ENCODE data around the gene LRCH1. TPM values are rescaled to one million over a fixed set of nuclear protein-coding genes. Genes with fewer than 3 reads are reported as not detected.

Gene LRCH1
- total RNA-seq, 1 experiment from 2014 or later = 11.8 TPM

DNA sequence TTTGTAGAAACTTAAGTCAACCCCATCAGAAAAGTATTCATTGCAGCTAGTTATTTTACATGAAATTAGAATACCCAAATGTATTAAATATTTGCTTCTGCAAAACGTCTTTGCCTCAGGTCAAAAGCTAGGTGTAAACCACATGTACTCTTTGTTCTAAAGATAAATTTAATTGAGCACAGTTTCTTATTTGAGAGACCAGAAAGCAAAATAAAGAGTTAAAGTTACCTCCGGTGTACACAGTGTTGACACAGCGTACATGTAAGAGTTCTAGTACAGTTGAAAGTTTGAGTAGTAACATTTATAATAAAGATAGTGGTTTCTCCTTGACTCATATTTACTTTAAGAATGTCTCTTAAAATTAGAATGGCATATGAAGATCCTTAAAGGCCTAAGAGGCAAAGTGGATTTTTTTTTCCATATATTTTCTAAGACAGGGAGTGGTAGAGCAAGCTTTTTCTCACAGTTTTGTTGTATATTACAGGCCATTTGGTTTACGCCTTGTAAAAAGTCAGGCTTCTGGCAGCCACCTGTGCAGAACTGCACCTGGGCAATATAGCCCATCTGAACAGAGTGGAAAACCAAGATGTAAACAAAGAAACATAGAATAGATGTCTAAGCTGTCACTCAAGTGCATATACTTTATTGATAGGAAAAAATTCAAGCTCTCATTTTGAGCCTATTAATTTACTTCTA, 2.9 kb downstream of the LRCH1 start:
- TF ChIP-seq SMAD3 (CRISPR knock-in tag; IDR thresholded peaks at IDR 0.05; ENCODE audit: borderline replicate concordance) (no peak), CREM (CRISPR knock-in tag; IDR thresholded peaks at IDR 0.05) (no peak), SOX15 (CRISPR knock-in tag; IDR thresholded peaks at IDR 0.05) (no peak), NR3C1 (CRISPR knock-in tag; conservative IDR thresholded peaks at IDR 0.05; ENCODE audit: low read depth) (no peak), ZNF263 (CRISPR knock-in tag; IDR thresholded peaks at IDR 0.05; ENCODE audit: low read depth) (no peak), ZNF396 (CRISPR knock-in tag; IDR thresholded peaks at IDR 0.05; ENCODE audit: borderline replicate concordance) (no peak), JAZF1 (CRISPR knock-in tag; IDR thresholded peaks at IDR 0.05) (no peak)
- TF ChIP-seq, protein P1, sequence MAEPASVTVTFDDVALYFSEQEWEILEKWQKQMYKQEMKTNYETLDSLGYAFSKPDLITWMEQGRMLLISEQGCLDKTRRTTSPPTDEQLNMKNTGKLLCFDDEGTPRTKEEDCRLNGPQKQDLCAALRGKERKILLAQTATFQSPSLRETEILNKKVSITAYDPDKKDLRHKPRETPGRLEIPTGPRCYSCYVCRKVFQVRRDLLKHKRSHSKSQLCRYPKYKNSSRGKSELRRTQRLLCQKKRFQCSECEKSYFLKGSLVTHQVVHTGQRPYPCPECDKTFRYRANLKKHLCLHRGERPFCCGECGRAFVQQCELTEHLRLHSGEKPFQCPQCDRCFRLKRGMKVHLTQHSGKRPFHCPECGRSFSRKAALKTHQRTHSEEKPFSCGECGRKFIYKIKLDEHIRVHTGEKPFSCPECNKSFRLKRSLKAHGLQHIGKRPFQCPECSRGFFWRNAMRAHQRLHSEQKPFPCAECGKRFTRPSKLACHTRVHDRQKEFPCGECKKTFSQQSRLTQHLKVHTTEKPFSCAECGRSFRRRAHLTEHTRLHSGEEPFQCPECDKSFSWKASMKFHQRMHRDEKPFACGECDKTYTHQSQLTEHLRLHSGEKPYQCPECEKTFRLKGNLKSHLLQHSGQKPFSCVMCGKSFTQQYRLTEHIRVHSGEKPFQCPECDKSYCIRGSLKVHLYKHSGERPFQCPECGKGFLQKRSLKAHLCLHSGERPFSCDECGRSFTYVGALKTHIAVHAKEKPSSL (CRISPR knock-in tag; conservative IDR thresholded peaks at IDR 0.05) = no peak
- TF ChIP-seq, protein P2, sequence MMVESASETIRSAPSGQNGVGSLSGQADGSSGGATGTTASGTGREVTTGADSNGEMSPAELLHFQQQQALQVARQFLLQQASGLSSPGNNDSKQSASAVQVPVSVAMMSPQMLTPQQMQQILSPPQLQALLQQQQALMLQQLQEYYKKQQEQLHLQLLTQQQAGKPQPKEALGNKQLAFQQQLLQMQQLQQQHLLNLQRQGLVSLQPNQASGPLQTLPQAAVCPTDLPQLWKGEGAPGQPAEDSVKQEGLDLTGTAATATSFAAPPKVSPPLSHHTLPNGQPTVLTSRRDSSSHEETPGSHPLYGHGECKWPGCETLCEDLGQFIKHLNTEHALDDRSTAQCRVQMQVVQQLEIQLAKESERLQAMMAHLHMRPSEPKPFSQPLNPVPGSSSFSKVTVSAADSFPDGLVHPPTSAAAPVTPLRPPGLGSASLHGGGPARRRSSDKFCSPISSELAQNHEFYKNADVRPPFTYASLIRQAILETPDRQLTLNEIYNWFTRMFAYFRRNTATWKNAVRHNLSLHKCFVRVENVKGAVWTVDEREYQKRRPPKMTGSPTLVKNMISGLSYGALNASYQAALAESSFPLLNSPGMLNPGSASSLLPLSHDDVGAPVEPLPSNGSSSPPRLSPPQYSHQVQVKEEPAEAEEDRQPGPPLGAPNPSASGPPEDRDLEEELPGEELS (CRISPR knock-in tag; IDR thresholded peaks at IDR 0.05) = no peak
- TF ChIP-seq, protein P3, sequence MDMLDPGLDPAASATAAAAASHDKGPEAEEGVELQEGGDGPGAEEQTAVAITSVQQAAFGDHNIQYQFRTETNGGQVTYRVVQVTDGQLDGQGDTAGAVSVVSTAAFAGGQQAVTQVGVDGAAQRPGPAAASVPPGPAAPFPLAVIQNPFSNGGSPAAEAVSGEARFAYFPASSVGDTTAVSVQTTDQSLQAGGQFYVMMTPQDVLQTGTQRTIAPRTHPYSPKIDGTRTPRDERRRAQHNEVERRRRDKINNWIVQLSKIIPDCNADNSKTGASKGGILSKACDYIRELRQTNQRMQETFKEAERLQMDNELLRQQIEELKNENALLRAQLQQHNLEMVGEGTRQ (CRISPR knock-in tag; IDR thresholded peaks at IDR 0.05) = no peak
- TF ChIP-seq, protein P4, sequence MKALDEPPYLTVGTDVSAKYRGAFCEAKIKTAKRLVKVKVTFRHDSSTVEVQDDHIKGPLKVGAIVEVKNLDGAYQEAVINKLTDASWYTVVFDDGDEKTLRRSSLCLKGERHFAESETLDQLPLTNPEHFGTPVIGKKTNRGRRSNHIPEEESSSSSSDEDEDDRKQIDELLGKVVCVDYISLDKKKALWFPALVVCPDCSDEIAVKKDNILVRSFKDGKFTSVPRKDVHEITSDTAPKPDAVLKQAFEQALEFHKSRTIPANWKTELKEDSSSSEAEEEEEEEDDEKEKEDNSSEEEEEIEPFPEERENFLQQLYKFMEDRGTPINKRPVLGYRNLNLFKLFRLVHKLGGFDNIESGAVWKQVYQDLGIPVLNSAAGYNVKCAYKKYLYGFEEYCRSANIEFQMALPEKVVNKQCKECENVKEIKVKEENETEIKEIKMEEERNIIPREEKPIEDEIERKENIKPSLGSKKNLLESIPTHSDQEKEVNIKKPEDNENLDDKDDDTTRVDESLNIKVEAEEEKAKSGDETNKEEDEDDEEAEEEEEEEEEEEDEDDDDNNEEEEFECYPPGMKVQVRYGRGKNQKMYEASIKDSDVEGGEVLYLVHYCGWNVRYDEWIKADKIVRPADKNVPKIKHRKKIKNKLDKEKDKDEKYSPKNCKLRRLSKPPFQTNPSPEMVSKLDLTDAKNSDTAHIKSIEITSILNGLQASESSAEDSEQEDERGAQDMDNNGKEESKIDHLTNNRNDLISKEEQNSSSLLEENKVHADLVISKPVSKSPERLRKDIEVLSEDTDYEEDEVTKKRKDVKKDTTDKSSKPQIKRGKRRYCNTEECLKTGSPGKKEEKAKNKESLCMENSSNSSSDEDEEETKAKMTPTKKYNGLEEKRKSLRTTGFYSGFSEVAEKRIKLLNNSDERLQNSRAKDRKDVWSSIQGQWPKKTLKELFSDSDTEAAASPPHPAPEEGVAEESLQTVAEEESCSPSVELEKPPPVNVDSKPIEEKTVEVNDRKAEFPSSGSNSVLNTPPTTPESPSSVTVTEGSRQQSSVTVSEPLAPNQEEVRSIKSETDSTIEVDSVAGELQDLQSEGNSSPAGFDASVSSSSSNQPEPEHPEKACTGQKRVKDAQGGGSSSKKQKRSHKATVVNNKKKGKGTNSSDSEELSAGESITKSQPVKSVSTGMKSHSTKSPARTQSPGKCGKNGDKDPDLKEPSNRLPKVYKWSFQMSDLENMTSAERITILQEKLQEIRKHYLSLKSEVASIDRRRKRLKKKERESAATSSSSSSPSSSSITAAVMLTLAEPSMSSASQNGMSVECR (CRISPR knock-in tag; IDR thresholded peaks at IDR 0.05; ENCODE audit: borderline replicate concordance) = no peak
- TF ChIP-seq, protein P5, sequence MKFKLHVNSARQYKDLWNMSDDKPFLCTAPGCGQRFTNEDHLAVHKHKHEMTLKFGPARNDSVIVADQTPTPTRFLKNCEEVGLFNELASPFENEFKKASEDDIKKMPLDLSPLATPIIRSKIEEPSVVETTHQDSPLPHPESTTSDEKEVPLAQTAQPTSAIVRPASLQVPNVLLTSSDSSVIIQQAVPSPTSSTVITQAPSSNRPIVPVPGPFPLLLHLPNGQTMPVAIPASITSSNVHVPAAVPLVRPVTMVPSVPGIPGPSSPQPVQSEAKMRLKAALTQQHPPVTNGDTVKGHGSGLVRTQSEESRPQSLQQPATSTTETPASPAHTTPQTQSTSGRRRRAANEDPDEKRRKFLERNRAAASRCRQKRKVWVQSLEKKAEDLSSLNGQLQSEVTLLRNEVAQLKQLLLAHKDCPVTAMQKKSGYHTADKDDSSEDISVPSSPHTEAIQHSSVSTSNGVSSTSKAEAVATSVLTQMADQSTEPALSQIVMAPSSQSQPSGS (CRISPR knock-in tag; IDR thresholded peaks at IDR 0.05; ENCODE audit: borderline replicate concordance, low read depth) = no peak
- POLR2A ChIA-PET = no interaction called here

DNA sequence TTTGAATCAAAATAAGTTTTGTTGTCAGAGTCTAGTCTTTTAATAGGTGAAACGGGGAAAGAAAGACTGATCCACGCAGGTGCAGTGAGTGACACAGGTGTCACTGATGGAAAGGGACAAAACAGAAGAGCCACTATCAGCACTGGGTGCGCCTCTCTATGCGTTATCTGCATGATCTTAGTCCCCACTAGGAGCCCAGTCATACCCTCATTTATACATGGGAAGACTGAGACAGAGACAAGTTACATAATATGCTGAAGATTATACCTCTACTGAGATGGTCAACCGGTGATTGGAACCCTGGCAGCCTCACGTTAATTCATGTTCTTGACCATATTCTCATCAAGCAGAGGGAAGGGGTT, 3.4 kb downstream of the LRCH1 start:
- ChIA-PET POLR2A (no interaction called here), CTCF (no interaction called here)
- ATAC-seq (no peak), DNase-seq (ENCODE audit: low spot score) (no peak)
- H3K4me1 Mint-ChIP-seq = peaks cover 19% of the 10 kb centered on the region
- peaks cover 13% of the 10 kb centered on the region for H3K27me3 Mint-ChIP-seq (ENCODE audit: low read depth)
- no peaks in the 10 kb centered on the region for H3K9me3 Mint-ChIP-seq
- H3K4me3 Mint-ChIP-seq = no peak overlapping the region
- no peak overlapping the region for H3K27ac Mint-ChIP-seq
- no peaks in the 10 kb centered on the region for H3K36me3 Mint-ChIP-seq
- TF ChIP-seq, protein P6, sequence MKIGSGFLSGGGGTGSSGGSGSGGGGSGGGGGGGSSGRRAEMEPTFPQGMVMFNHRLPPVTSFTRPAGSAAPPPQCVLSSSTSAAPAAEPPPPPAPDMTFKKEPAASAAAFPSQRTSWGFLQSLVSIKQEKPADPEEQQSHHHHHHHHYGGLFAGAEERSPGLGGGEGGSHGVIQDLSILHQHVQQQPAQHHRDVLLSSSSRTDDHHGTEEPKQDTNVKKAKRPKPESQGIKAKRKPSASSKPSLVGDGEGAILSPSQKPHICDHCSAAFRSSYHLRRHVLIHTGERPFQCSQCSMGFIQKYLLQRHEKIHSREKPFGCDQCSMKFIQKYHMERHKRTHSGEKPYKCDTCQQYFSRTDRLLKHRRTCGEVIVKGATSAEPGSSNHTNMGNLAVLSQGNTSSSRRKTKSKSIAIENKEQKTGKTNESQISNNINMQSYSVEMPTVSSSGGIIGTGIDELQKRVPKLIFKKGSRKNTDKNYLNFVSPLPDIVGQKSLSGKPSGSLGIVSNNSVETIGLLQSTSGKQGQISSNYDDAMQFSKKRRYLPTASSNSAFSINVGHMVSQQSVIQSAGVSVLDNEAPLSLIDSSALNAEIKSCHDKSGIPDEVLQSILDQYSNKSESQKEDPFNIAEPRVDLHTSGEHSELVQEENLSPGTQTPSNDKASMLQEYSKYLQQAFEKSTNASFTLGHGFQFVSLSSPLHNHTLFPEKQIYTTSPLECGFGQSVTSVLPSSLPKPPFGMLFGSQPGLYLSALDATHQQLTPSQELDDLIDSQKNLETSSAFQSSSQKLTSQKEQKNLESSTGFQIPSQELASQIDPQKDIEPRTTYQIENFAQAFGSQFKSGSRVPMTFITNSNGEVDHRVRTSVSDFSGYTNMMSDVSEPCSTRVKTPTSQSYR (CRISPR knock-in tag; IDR thresholded peaks at IDR 0.05) = no peak
- TF ChIP-seq NFE2L1 (CRISPR knock-in tag; IDR thresholded peaks at IDR 0.05) (no peak), PRRX2 (CRISPR knock-in tag; IDR thresholded peaks at IDR 0.05) (no peak), GABPB1 (CRISPR knock-in tag; IDR thresholded peaks at IDR 0.05) (no peak), ATF1 (CRISPR knock-in tag; IDR thresholded peaks at IDR 0.05) (no peak), TEAD4 (CRISPR knock-in tag; IDR thresholded peaks at IDR 0.05) (no peak)
- TF ChIP-seq, protein P7, sequence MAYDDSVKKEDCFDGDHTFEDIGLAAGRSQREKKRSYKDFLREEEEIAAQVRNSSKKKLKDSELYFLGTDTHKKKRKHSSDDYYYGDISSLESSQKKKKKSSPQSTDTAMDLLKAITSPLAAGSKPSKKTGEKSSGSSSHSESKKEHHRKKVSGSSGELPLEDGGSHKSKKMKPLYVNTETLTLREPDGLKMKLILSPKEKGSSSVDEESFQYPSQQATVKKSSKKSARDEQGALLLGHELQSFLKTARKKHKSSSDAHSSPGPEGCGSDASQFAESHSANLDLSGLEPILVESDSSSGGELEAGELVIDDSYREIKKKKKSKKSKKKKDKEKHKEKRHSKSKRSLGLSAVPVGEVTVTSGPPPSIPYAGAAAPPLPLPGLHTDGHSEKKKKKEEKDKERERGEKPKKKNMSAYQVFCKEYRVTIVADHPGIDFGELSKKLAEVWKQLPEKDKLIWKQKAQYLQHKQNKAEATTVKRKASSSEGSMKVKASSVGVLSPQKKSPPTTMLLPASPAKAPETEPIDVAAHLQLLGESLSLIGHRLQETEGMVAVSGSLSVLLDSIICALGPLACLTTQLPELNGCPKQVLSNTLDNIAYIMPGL (CRISPR knock-in tag; IDR thresholded peaks at IDR 0.05) = no peak

More for the DNA sequence above, 2.9 kb downstream of the LRCH1 start:
- Mint-ChIP-seq H3K36me3 (no peaks in the 10 kb centered on the region), H3K4me3 (no peak overlapping the region), H3K9me3 (no peaks in the 10 kb centered on the region), H3K27me3 (ENCODE audit: low read depth) (peaks cover 13% of the 10 kb centered on the region), H3K4me1 (peaks cover 19% of the 10 kb centered on the region), H3K27ac (no peak overlapping the region)
- ATAC-seq = no peak
- no peak for DNase-seq (ENCODE audit: low spot score)
- CTCF ChIA-PET = interaction anchor here (1.2 kb wide), 1 partner anchor 165 kb away, joined by 4 read pairs; no protein-coding TSS in a partner anchor
